ENCODE data around the gene GZF1. TPM values are rescaled to one million over a fixed set of nuclear protein-coding genes. Genes with fewer than 3 reads are reported as not detected.

GZF1 gene
- total RNA-seq, 1 donor from 2014 or later: 12.9 TPM

DNA sequence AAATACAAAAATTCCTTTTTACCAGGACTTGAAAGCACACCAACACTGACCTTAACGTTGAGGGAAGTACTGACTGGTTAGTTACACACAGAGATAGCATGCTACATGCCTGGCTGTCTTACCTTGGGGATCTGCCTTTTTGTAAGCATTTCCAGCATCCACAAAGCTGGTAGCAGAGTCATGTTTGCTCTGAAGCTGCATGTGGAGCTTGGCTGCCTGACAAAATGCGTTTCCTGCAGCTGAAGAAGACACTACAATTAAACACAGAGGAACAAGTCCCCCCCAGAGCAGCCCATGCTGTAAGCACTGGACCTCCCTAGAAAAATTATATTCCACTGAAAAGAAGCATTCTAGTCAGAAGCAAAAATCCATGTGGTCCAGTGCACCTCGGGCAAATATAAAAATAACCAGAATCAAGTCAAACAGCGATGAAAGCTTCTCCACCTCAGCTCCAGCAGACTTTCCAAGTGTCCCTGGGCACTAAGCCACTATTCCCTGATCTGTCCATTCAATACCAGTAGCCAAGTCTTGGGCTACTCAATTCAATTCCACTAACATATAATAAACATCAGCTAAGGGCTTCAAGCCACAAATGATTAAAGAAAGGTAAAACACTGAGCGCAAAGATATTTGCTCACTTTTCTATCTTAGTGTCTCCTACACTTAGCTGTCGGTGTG, 35.1 kb downstream of the GZF1 start:
- Mint-ChIP-seq H3K4me1 (no peaks in the 10 kb centered on the region), H3K27me3 (ENCODE audit: insufficient read depth, low read depth) (peaks cover 4% of the 10 kb centered on the region), H3K27ac (no peak overlapping the region), H3K4me3 (no peak overlapping the region), H3K9me3 (no peaks in the 10 kb centered on the region), H3K36me3 (peaks cover 20% of the 10 kb centered on the region)
- Histone ChIP-seq H3K27ac (no peak overlapping the region), H3K27me3 (no peaks in the 10 kb centered on the region), H3K9me3 (ENCODE audit: low read depth) (no peaks in the 10 kb centered on the region), H3F3A (ENCODE audit: low read depth) (peaks cover 7% of the 10 kb centered on the region), H2AFZ (replicated peaks) (no peak overlapping the region), H3K4me2 (no peak overlapping the region), H3K4me3 (no peak overlapping the region), H3K79me2 (ENCODE audit: low read depth) (peaks cover 17% of the 10 kb centered on the region), H3K9ac (no peak overlapping the region), H3K36me3 (no peaks in the 10 kb centered on the region), H3K4me1 (peaks cover 3% of the 10 kb centered on the region), H4K20me1 (ENCODE audit: low read depth) (peaks cover 32% of the 10 kb centered on the region)
- no peak for DNase-seq (ENCODE audit: low spot score)
- TF ChIP-seq EZH2phosphoT487 (IDR thresholded peaks at IDR 0.05) (no peak), EZH2 (IDR thresholded peaks at IDR 0.05) (no peak)
- TF ChIP-seq, protein P1, sequence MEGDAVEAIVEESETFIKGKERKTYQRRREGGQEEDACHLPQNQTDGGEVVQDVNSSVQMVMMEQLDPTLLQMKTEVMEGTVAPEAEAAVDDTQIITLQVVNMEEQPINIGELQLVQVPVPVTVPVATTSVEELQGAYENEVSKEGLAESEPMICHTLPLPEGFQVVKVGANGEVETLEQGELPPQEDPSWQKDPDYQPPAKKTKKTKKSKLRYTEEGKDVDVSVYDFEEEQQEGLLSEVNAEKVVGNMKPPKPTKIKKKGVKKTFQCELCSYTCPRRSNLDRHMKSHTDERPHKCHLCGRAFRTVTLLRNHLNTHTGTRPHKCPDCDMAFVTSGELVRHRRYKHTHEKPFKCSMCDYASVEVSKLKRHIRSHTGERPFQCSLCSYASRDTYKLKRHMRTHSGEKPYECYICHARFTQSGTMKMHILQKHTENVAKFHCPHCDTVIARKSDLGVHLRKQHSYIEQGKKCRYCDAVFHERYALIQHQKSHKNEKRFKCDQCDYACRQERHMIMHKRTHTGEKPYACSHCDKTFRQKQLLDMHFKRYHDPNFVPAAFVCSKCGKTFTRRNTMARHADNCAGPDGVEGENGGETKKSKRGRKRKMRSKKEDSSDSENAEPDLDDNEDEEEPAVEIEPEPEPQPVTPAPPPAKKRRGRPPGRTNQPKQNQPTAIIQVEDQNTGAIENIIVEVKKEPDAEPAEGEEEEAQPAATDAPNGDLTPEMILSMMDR (IDR thresholded peaks at IDR 0.05): no peak

DNA sequence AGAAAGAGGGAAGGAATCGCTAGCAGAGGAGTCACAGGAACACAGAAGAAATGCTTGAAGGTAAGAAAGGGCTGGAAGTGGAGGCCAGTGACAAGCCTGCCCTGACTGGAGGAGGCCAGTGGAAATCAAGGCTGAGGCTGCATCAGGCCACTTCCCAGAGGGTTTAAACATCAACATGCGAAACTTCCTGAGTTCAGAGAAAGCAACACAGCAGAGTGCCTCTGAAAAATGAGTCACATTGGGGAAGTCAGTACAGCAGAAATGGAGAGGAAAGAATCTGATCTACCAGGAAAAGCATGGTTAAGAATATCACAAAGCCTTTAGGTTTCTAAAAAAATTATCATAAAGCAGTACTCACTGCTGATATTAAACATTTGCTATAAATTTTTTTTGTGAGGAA, 36.0 kb downstream of the GZF1 start:
- H3K27me3 Mint-ChIP-seq (ENCODE audit: insufficient read depth, low read depth): peaks cover 4% of the 10 kb centered on the region
- H3K4me1 Mint-ChIP-seq: no peaks in the 10 kb centered on the region
- no peak overlapping the region for H2AFZ ChIP-seq (replicated peaks)
- no peaks in the 10 kb centered on the region for H3K9me3 ChIP-seq (ENCODE audit: low read depth)
- no peak overlapping the region for H3K27ac Mint-ChIP-seq
- no peak overlapping the region for H3K4me3 ChIP-seq
- H3K4me1 ChIP-seq: no peaks in the 10 kb centered on the region
- DNase-seq (ENCODE audit: low spot score): no peak
- H3K4me2 ChIP-seq: no peak overlapping the region
- peaks cover 28% of the 10 kb centered on the region for H4K20me1 ChIP-seq (ENCODE audit: low read depth)
- H3K27me3 ChIP-seq: no peaks in the 10 kb centered on the region
- H3K36me3 Mint-ChIP-seq: peaks cover 17% of the 10 kb centered on the region
- H3K79me2 ChIP-seq (ENCODE audit: low read depth): peaks cover 21% of the 10 kb centered on the region
- no peaks in the 10 kb centered on the region for H3F3A ChIP-seq (ENCODE audit: low read depth)
- TF ChIP-seq, protein P1 (IDR thresholded peaks at IDR 0.05): no peak
- TF ChIP-seq EZH2phosphoT487 (IDR thresholded peaks at IDR 0.05) (no peak), EZH2 (IDR thresholded peaks at IDR 0.05) (no peak)
- no peak overlapping the region for H3K27ac ChIP-seq
- no peaks in the 10 kb centered on the region for H3K36me3 ChIP-seq
- no peak overlapping the region for H3K4me3 Mint-ChIP-seq
- H3K9ac ChIP-seq: no peak overlapping the region
- no peaks in the 10 kb centered on the region for H3K9me3 Mint-ChIP-seq

DNA sequence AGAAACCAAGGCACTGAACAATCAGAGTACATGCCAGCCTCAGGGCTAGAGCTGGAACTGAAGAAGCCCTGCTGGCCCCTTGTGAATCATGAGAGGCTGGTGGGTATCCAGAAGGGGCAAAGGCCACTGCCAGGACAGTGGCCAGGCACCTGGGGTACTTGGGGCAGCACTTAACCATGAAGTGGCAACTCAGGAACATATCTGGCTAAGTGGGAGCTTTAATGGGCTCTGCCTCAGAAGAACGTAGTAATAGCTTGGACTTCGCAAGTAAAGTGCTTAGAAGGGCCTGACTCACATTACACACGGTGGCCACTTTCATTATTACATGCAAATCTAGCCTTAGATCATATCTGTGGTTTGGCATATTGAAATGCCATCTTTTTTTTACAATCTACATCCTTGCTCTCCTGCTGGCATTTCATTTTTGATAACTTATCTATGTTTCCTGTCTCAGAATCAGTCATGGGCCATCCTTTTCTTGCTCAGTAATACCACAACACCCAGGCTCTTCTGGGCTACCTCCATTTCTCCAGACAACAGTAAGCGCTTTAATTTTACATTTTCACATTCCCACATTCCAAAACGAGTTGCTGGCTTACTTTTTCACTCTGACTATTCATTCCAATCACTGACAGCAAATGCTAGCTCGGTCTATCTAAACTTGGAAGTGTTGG, 37.7 kb downstream of the GZF1 start:
- TF ChIP-seq EZH2 (IDR thresholded peaks at IDR 0.05): no peak
- TF ChIP-seq EZH2phosphoT487 (IDR thresholded peaks at IDR 0.05): no peak
- TF ChIP-seq, protein P1 (IDR thresholded peaks at IDR 0.05): no peak
- H3F3A ChIP-seq (ENCODE audit: low read depth): no peaks in the 10 kb centered on the region
- peaks cover 40% of the 10 kb centered on the region for H4K20me1 ChIP-seq (ENCODE audit: low read depth)
- Mint-ChIP-seq H3K36me3 (peaks cover 6% of the 10 kb centered on the region), H3K9me3 (no peaks in the 10 kb centered on the region), H3K27me3 (ENCODE audit: insufficient read depth, low read depth) (no peaks in the 10 kb centered on the region), H3K27ac (no peak overlapping the region), H3K4me1 (no peaks in the 10 kb centered on the region), H3K4me3 (no peak overlapping the region)
- H2AFZ ChIP-seq (replicated peaks): no peak overlapping the region
- peaks cover 37% of the 10 kb centered on the region for H3K79me2 ChIP-seq (ENCODE audit: low read depth)
- no peak overlapping the region for H3K27ac ChIP-seq
- H3K9me3 ChIP-seq (ENCODE audit: low read depth): no peaks in the 10 kb centered on the region
- DNase-seq (ENCODE audit: low spot score): no peak
- no peaks in the 10 kb centered on the region for H3K36me3 ChIP-seq
- no peak overlapping the region for H3K4me2 ChIP-seq
- H3K4me1 ChIP-seq: no peaks in the 10 kb centered on the region
- H3K9ac ChIP-seq: no peak overlapping the region
- no peaks in the 10 kb centered on the region for H3K27me3 ChIP-seq
- no peak overlapping the region for H3K4me3 ChIP-seq

Measured in neural progenitor cell (in vitro differentiated cells).